ENCODE measurements around the gene SLC9C1.

SLC9C1 gene

GRCh38 chr3:112293368-112294321 is at the start of gene SLC9C1:
TSS of gene SLC9C1 (minus strand) at chr3:112294216. CDS start at chr3:112286791, 7,425 bp downstream.
- DNase-seq: peak; percentile 64

GRCh38 chr3:112341386-112341785 is 47.4 kb upstream of the SLC9C1 start:
- DNase-seq: no peak

- no peak for DNase-seq
Observed at GRCh38 chr3:112339609-112340008, 45.6 kb upstream of the SLC9C1 start.

GRCh38 chr3:112339134-112339533 is 45.1 kb upstream of the SLC9C1 start:
- DNase-seq: no peak

- no peak for DNase-seq
Observed at GRCh38 chr3:112338727-112339056, 44.7 kb upstream of the SLC9C1 start.

- no peak for DNase-seq
Observed at GRCh38 chr3:112338021-112338726, 44.2 kb upstream of the SLC9C1 start.

- DNase-seq: no peak
Observed at GRCh38 chr3:112335434-112335781, 41.4 kb upstream of the SLC9C1 start.

GRCh38 chr3:112334691-112335433 is 40.8 kb upstream of the SLC9C1 start:
- no peak for DNase-seq

- no peak for DNase-seq
Observed at GRCh38 chr3:112333381-112334317, 39.6 kb upstream of the SLC9C1 start.

- DNase-seq: peak; percentile 41
Observed at GRCh38 chr3:112333002-112333380, 39.0 kb upstream of the SLC9C1 start, which contains the start of gene CD200. TSS of gene CD200 (plus strand) at chr3:112333156. CDS start at chr3:112333213, 57 bp downstream.

GRCh38 chr3:112331851-112332250 is 37.8 kb upstream of the SLC9C1 start:
- no peak for DNase-seq

- peak; percentile 72 for DNase-seq
Observed at GRCh38 chr3:112327371-112327951, 33.4 kb upstream of the SLC9C1 start.

GRCh38 chr3:112321867-112322652 is 28.0 kb upstream of the SLC9C1 start:
- no peak for DNase-seq

GRCh38 chr3:112320691-112321090 is 26.7 kb upstream of the SLC9C1 start:
- DNase-seq: no peak

GRCh38 chr3:112319516-112320276 is 25.7 kb upstream of the SLC9C1 start:
- no peak for DNase-seq

GRCh38 chr3:112315791-112316190 is 21.8 kb upstream of the SLC9C1 start:
- DNase-seq: no peak

- DNase-seq: no peak
Observed at GRCh38 chr3:112314649-112315048, 20.6 kb upstream of the SLC9C1 start.

GRCh38 chr3:112308151-112308911 is 14.3 kb upstream of the SLC9C1 start:
- no peak for DNase-seq

GRCh38 chr3:112307557-112307956 is 13.5 kb upstream of the SLC9C1 start:
- DNase-seq: no peak
